Measurements from ENCODE around the gene IGFBP5. TPM values are rescaled to one million over a fixed set of nuclear protein-coding genes. Genes with fewer than 3 reads are reported as not detected.

The IGFBP5 gene
- polyA plus RNA-seq, 1 donor from 2014 or later, result 1.6 TPM

GRCh38 chr2:216657980-216658379 lies 37.4 kb downstream of the IGFBP5 start:
- Histone ChIP-seq H3K4me3 (ENCODE audit: low read length) (no peak overlapping the region), H3K4me2 (ENCODE audit: low read length) (no peak overlapping the region), H3K9ac (ENCODE audit: low read length) (no peak overlapping the region), H3K9me3 (ENCODE audit: low read length) (no peaks in the 10 kb centered on the region), H3K36me3 (ENCODE audit: insufficient read depth, low read length) (no peaks in the 10 kb centered on the region), H2AFZ (ENCODE audit: low read depth, low read length) (no peak overlapping the region), H3F3A (ENCODE audit: insufficient read depth, low read length, poor library complexity, severe bottlenecking) (no peaks in the 10 kb centered on the region), H4K20me1 (ENCODE audit: insufficient read depth) (no peaks in the 10 kb centered on the region), H3K27ac (ENCODE audit: low read length) (no peak overlapping the region), H3K9me2 (ENCODE audit: insufficient read depth, low read length) (no peaks in the 10 kb centered on the region), H3K79me2 (replicated peaks; ENCODE audit: insufficient read depth, low read length) (peaks cover 33% of the 10 kb centered on the region), H3K27me3 (ENCODE audit: insufficient read depth, low read depth, low read length) (no peaks in the 10 kb centered on the region)
- TF ChIP-seq EZH2 (IDR thresholded peaks at IDR 0.05; ENCODE audit: borderline replicate concordance, insufficient read depth, low read length, poor library complexity, severe bottlenecking), result no peak
- TF ChIP-seq EP300 (conservative IDR thresholded peaks at IDR 0.05; ENCODE audit: poor library complexity, severe bottlenecking), result no peak
- TF ChIP-seq MXI1 (conservative IDR thresholded peaks at IDR 0.05; ENCODE audit: poor library complexity, severe bottlenecking), result no peak
- no peak for TF ChIP-seq TAF1 (IDR thresholded peaks at IDR 0.05; ENCODE audit: low read depth)
- TF ChIP-seq RAD21 (conservative IDR thresholded peaks at IDR 0.05), result no peak
- TF ChIP-seq, protein P1, sequence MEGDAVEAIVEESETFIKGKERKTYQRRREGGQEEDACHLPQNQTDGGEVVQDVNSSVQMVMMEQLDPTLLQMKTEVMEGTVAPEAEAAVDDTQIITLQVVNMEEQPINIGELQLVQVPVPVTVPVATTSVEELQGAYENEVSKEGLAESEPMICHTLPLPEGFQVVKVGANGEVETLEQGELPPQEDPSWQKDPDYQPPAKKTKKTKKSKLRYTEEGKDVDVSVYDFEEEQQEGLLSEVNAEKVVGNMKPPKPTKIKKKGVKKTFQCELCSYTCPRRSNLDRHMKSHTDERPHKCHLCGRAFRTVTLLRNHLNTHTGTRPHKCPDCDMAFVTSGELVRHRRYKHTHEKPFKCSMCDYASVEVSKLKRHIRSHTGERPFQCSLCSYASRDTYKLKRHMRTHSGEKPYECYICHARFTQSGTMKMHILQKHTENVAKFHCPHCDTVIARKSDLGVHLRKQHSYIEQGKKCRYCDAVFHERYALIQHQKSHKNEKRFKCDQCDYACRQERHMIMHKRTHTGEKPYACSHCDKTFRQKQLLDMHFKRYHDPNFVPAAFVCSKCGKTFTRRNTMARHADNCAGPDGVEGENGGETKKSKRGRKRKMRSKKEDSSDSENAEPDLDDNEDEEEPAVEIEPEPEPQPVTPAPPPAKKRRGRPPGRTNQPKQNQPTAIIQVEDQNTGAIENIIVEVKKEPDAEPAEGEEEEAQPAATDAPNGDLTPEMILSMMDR (IDR thresholded peaks at IDR 0.05; ENCODE audit: poor library complexity, severe bottlenecking), result no peak
- TF ChIP-seq SMC3 (conservative IDR thresholded peaks at IDR 0.05; ENCODE audit: poor library complexity), result no peak

- H3K9ac ChIP-seq (ENCODE audit: low read length), result no peak overlapping the region
- peaks cover 35% of the 10 kb centered on the region for H3K79me2 ChIP-seq (replicated peaks; ENCODE audit: insufficient read depth, low read length)
- H3K4me3 ChIP-seq (ENCODE audit: low read length), result no peak overlapping the region
- no peak overlapping the region for H3K4me2 ChIP-seq (ENCODE audit: low read length)
- no peaks in the 10 kb centered on the region for H3K36me3 ChIP-seq (ENCODE audit: insufficient read depth, low read length)
- no peaks in the 10 kb centered on the region for H3K9me3 ChIP-seq (ENCODE audit: low read length)
- no peak overlapping the region for H2AFZ ChIP-seq (ENCODE audit: low read depth, low read length)
- no peak for TF ChIP-seq SMC3 (conservative IDR thresholded peaks at IDR 0.05; ENCODE audit: poor library complexity)
- no peak for TF ChIP-seq EZH2 (IDR thresholded peaks at IDR 0.05; ENCODE audit: borderline replicate concordance, insufficient read depth, low read length, poor library complexity, severe bottlenecking)
- TF ChIP-seq, protein P1 (IDR thresholded peaks at IDR 0.05; ENCODE audit: poor library complexity, severe bottlenecking), result no peak
- TF ChIP-seq RAD21 (conservative IDR thresholded peaks at IDR 0.05), result no peak
- no peak for TF ChIP-seq MXI1 (conservative IDR thresholded peaks at IDR 0.05; ENCODE audit: poor library complexity, severe bottlenecking)
- TF ChIP-seq POLR2AphosphoS5 (IDR thresholded peaks at IDR 0.05), result no peak
- no peak for TF ChIP-seq TAF1 (IDR thresholded peaks at IDR 0.05; ENCODE audit: low read depth)
- TF ChIP-seq EP300 (conservative IDR thresholded peaks at IDR 0.05; ENCODE audit: poor library complexity, severe bottlenecking), result no peak
- no peak for TF ChIP-seq REST (IDR thresholded peaks at IDR 0.05; ENCODE audit: borderline replicate concordance)
- no peaks in the 10 kb centered on the region for H3K27me3 ChIP-seq (ENCODE audit: insufficient read depth, low read depth, low read length)
- no peaks in the 10 kb centered on the region for H3K9me2 ChIP-seq (ENCODE audit: insufficient read depth, low read length)
- no peaks in the 10 kb centered on the region for H3F3A ChIP-seq (ENCODE audit: insufficient read depth, low read length, poor library complexity, severe bottlenecking)
- H3K27ac ChIP-seq (ENCODE audit: low read length), result no peak overlapping the region
- H4K20me1 ChIP-seq (ENCODE audit: insufficient read depth), result no peaks in the 10 kb centered on the region
These were observed 38.1 kb downstream of the IGFBP5 start for GRCh38 chr2:216657086-216657855.
